ENCODE results near the gene TTF1.
"Not testable (repeated sequence)": the region's sequence is repeated elsewhere in the genome, so short reads cannot be mapped to it uniquely, and the experiment has no call there.

Gene TTF1

GRCh38 chr9:132408521-132408920 lies 1.9 kb upstream of the TTF1 start:
- no peaks in the 10 kb centered on the region for H3K9me3 ChIP-seq
- peaks cover 12% of the 10 kb centered on the region for H3K4me1 ChIP-seq
- H3K4me3 ChIP-seq: no peak overlapping the region
- no peaks in the 10 kb centered on the region for H3K36me3 ChIP-seq (replicated peaks)
- H3K27me3 ChIP-seq (ENCODE audit: low read depth): peaks cover 9% of the 10 kb centered on the region; the same call in 1 of the 2 replicates
- in situ Hi-C loops (cut with MboI; ENCODE audit: low sequenced_read_pairs): no loop called here
- DNase-seq (ENCODE audit: low spot score in 2 of 2): no peak

DNA sequence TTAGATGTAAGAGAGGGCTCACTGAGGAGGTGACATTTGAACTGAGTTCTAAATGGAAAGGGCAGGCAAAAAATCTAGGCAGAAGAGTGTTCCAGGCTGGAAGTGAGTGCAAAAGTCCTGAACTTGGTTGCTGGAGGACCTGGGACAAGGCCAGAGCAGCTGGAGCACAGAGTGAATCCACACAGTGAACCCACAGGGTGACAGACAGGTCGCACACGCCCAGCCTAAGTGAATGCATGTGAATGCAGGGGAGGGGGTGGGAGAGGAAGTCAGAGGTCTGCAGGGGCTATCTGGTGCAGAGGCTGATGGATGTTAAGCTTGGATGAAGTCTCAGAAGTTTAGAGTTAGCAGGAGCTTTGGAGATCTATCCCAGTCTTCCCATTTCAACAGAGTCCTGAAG lies 556 bp upstream of the TTF1 start:
- in situ Hi-C loops (cut with MboI; ENCODE audit: low sequenced_read_pairs): no loop called here
- H3K4me1 ChIP-seq: peaks cover 12% of the 10 kb centered on the region
- DNase-seq (ENCODE audit: low spot score in 2 of 2): no peak
- H3K36me3 ChIP-seq (replicated peaks): peaks cover 4% of the 10 kb centered on the region; the same call in 1 of the 2 replicates
- no peaks in the 10 kb centered on the region for H3K27me3 ChIP-seq (ENCODE audit: low read depth)
- H3K4me3 ChIP-seq: peak overlapping the region; percentile 59
- no peaks in the 10 kb centered on the region for H3K9me3 ChIP-seq

DNA sequence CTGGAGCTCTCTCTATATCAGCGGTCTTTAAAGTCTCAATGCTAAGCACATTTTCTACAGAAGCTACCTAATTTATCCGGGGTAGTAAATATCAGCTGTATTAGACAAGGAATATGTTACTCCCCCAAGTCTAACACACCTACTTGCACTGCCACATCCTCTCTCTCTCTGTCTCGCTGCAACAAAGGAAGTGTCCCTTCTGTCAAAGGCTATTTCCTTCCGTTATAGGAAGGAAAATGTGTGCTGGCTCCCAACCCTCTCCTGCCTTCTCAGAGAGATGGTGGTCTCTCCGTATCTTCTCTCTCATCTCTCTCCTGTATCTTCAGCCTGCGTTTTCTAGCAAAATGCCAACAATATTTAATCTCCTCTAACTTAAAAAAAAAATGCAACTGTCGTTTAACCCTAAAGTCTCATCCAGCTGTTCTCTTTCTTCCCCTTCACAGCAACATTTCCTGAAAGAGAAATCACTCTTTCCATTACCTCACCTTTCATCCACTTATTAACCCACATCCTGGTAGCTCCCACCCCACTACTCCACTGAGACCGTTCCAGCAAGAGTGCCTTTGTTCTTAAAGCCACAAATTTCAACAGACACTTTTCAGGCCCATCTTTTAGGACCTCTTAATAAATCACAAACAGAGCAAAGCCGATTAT lies 2.3 kb downstream of the TTF1 start:
- in situ Hi-C loops (cut with MboI; ENCODE audit: low sequenced_read_pairs): no loop called here
- Histone ChIP-seq H3K4me3 (no peak overlapping the region), H3K9me3 (no peaks in the 10 kb centered on the region), H3K4me1 (peaks cover 3% of the 10 kb centered on the region), H3K27me3 (ENCODE audit: low read depth) (no peaks in the 10 kb centered on the region), H3K36me3 (replicated peaks) (peaks cover 24% of the 10 kb centered on the region)
- DNase-seq (ENCODE audit: low spot score in 2 of 2): no peak

GRCh38 chr9:132401824-132402223 lies 4.8 kb downstream of the TTF1 start:
- Histone ChIP-seq H3K4me1 (peaks cover under 1% of the 10 kb centered on the region), H3K27me3 (ENCODE audit: low read depth) (no peaks in the 10 kb centered on the region), H3K9me3 (no peaks in the 10 kb centered on the region), H3K4me3 (no peak overlapping the region), H3K36me3 (replicated peaks) (peaks cover 47% of the 10 kb centered on the region)
- in situ Hi-C loops (cut with MboI; ENCODE audit: low sequenced_read_pairs): no loop called here
- no peak for DNase-seq (ENCODE audit: low spot score in 2 of 2)

DNA sequence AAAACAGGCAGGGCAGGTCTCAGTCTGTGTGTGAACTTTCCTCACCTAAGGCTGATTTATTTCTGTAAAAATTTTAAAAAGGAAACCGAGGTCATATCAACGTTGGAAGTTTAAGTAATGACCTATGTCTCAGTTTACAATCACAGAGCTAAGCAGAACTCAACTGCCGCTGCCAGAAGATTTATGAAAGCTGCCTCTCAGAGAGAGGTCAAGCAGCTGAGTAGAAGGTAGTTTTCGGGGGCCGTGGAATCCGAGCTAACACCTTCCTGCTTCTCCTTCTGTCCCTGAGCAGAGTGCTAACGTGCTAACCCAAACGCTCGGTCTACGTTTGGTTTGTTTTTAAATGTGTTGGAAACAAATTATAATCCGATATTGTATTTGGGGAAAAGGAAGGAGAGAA lies 11.1 kb downstream of the TTF1 start:
- no peaks in the 10 kb centered on the region for H3K4me1 ChIP-seq
- in situ Hi-C loops (cut with MboI; ENCODE audit: low sequenced_read_pairs): no loop called here
- H3K9me3 ChIP-seq: no peaks in the 10 kb centered on the region
- no peak overlapping the region for H3K4me3 ChIP-seq
- DNase-seq (ENCODE audit: low spot score in 2 of 2): no peak
- no peaks in the 10 kb centered on the region for H3K27me3 ChIP-seq (ENCODE audit: low read depth)
- H3K36me3 ChIP-seq (replicated peaks): peaks cover 87% of the 10 kb centered on the region

GRCh38 chr9:132391449-132391848 lies 15.2 kb downstream of the TTF1 start:
- Histone ChIP-seq H3K4me3 (no peak overlapping the region), H3K27me3 (ENCODE audit: low read depth) (no peaks in the 10 kb centered on the region), H3K36me3 (replicated peaks) (peaks cover 80% of the 10 kb centered on the region), H3K4me1 (no peaks in the 10 kb centered on the region), H3K9me3 (no peaks in the 10 kb centered on the region)
- no peak for DNase-seq (ENCODE audit: low spot score in 2 of 2)
- in situ Hi-C loops (cut with MboI; ENCODE audit: low sequenced_read_pairs): no loop called here

DNA sequence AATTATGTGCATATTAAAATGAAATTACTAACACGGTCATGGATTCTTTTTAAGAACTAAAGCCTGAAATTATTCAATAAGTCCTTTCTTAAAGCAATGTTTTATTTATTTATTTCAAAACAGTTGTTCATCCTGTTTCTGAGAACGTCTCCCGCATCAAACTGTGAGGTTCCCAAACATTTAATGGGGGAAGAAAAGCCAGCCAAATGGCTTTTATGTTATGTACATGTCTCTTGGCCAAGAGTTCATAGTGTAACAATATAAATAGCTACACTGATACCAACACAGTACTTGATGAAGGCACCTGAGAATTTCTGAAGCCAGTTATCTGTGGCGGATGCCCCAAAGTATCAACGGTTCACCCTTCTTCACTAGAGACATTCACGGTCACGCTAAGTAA lies 15.7 kb downstream of the TTF1 start:
- in situ Hi-C loops (cut with MboI; ENCODE audit: low sequenced_read_pairs): no loop called here
- no peaks in the 10 kb centered on the region for H3K9me3 ChIP-seq
- H3K27me3 ChIP-seq (ENCODE audit: low read depth): no peaks in the 10 kb centered on the region
- no peak for DNase-seq (ENCODE audit: low spot score in 2 of 2)
- peaks cover 80% of the 10 kb centered on the region for H3K36me3 ChIP-seq (replicated peaks)
- no peak overlapping the region for H3K4me3 ChIP-seq
- H3K4me1 ChIP-seq: no peaks in the 10 kb centered on the region

GRCh38 chr9:132387133-132387532 lies 19.5 kb downstream of the TTF1 start:
- Histone ChIP-seq H3K9me3 (no peaks in the 10 kb centered on the region), H3K36me3 (replicated peaks) (peaks cover 70% of the 10 kb centered on the region), H3K4me3 (no peak overlapping the region), H3K27me3 (ENCODE audit: low read depth) (no peaks in the 10 kb centered on the region), H3K4me1 (no peaks in the 10 kb centered on the region)
- in situ Hi-C loops (cut with MboI; ENCODE audit: low sequenced_read_pairs): no loop called here
- no peak for DNase-seq (ENCODE audit: low spot score in 2 of 2)

GRCh38 chr9:132384376-132384775 lies 22.3 kb downstream of the TTF1 start:
- H3K27me3 ChIP-seq (ENCODE audit: low read depth): no peaks in the 10 kb centered on the region
- no peak overlapping the region for H3K4me3 ChIP-seq
- no peaks in the 10 kb centered on the region for H3K9me3 ChIP-seq
- in situ Hi-C loops (cut with MboI; ENCODE audit: low sequenced_read_pairs): no loop called here
- H3K36me3 ChIP-seq (replicated peaks): peaks cover 56% of the 10 kb centered on the region
- H3K4me1 ChIP-seq: no peaks in the 10 kb centered on the region
- DNase-seq (ENCODE audit: low spot score in 2 of 2): no peak

GRCh38 chr9:132383462-132383883 lies 23.2 kb downstream of the TTF1 start:
- Histone ChIP-seq H3K9me3 (no peaks in the 10 kb centered on the region), H3K27me3 (ENCODE audit: low read depth) (no peaks in the 10 kb centered on the region), H3K4me3 (no peak overlapping the region), H3K36me3 (replicated peaks) (peaks cover 57% of the 10 kb centered on the region), H3K4me1 (no peaks in the 10 kb centered on the region)
- DNase-seq (ENCODE audit: low spot score in 2 of 2): no peak
- in situ Hi-C loops (cut with MboI; ENCODE audit: low sequenced_read_pairs): no loop called here

GRCh38 chr9:132381966-132382541 lies 24.6 kb downstream of the TTF1 start:
- in situ Hi-C loops (cut with MboI; ENCODE audit: low sequenced_read_pairs): no loop called here
- no peaks in the 10 kb centered on the region for H3K27me3 ChIP-seq (ENCODE audit: low read depth)
- DNase-seq (ENCODE audit: low spot score in 2 of 2): no peak
- no peaks in the 10 kb centered on the region for H3K9me3 ChIP-seq
- no peak overlapping the region for H3K4me3 ChIP-seq
- H3K36me3 ChIP-seq (replicated peaks): peaks cover 49% of the 10 kb centered on the region
- H3K4me1 ChIP-seq: no peaks in the 10 kb centered on the region

DNA sequence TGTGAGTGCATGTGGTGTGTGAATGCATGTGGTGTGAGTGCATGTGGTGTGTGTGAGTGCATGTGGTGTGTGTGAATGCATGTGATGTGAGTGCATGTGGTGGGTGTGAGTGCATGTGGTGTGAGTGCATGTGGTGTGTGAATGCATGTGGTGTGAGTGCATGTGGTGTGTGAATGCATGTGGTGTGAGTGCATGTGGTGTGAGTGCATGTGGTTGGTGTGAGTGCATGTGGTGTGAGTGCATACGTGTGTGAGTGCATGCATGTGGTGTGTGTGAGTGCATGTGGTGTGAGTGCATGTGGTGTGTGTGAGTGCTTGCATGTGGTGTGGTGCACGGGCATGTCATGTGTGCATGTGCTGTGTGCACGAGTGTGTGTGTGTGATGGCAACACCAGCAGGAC lies 28.2 kb downstream of the TTF1 start:
- DNase-seq (ENCODE audit: low spot score in 2 of 2); in situ Hi-C loops (cut with MboI; ENCODE audit: low sequenced_read_pairs); H3K4me3 ChIP-seq; H3K4me1 ChIP-seq; H3K9me3 ChIP-seq; H3K27me3 ChIP-seq (ENCODE audit: low read depth): not testable (repeated sequence)
- H3K36me3 ChIP-seq (replicated peaks): peaks cover 28% of the 10 kb centered on the region

- H3K4me3 ChIP-seq; H3K4me1 ChIP-seq; in situ Hi-C loops (cut with MboI; ENCODE audit: low sequenced_read_pairs); H3K27me3 ChIP-seq (ENCODE audit: low read depth); DNase-seq (ENCODE audit: low spot score in 2 of 2); H3K9me3 ChIP-seq: not testable (repeated sequence)
- peaks cover 25% of the 10 kb centered on the region for H3K36me3 ChIP-seq (replicated peaks)
Measured at GRCh38 chr9:132377769-132378168, 28.9 kb downstream of the TTF1 start.

- peaks cover 5% of the 10 kb centered on the region for H3K36me3 ChIP-seq (replicated peaks)
- no peaks in the 10 kb centered on the region for H3K4me1 ChIP-seq
- no peaks in the 10 kb centered on the region for H3K9me3 ChIP-seq
- no peak overlapping the region for H3K4me3 ChIP-seq
- DNase-seq (ENCODE audit: low spot score in 2 of 2): no peak
- in situ Hi-C loops (cut with MboI; ENCODE audit: low sequenced_read_pairs): no loop called here
- no peaks in the 10 kb centered on the region for H3K27me3 ChIP-seq (ENCODE audit: low read depth)
Measured at GRCh38 chr9:132372177-132373095, 34.2 kb downstream of the TTF1 start.

All from HAP-1 (cell line).